HCT116 (cell line): ENCODE results near the gene SORBS1.

Source experiments
- CTCF ChIP-seq, 3 experiments: fragments of 200-600 bp in 1 of 3; sonication (generic) in 1 of 3; IDR thresholded peaks in 2 of 3; conservative IDR thresholded peaks in 1 of 3; 2 replicates each; pipeline ENCODE4 v1.5.1; 2012 to 2017; ENCODE audit warnings: low read depth in 2 of 3, low read length in 2 of 3, antibody characterized with exemption in 1 of 3, borderline replicate concordance in 1 of 3, control low read depth in 1 of 3, mild to moderate bottlenecking in 1 of 3, mixed read lengths in 1 of 3, mixed run types in 1 of 3, moderate library complexity in 1 of 3; ENCODE audit not compliant: insufficient read depth in 1 of 3
- POLR2A ChIP-seq: IDR thresholded peaks from 2 replicates; pipeline ENCODE4 v1.7.0; 2011; ENCODE audit warnings: borderline replicate concordance; ENCODE audit not compliant: insufficient read depth, insufficient read length; ENCODE audit errors: extremely low read depth

GRCh38 chr10:95450188-95450587 lies 111.0 kb downstream of the SORBS1 start:
- TF ChIP-seq CTCF (IDR thresholded peaks at IDR 0.05 in 2 of 3, conservative IDR thresholded peaks at IDR 0.05 in 1 of 3; ENCODE audit: borderline replicate concordance in 1 of 3, insufficient read depth in 1 of 3, low read depth in 2 of 3, low read length in 2 of 3) (no peak), POLR2A (no peak)
